ENCODE results near the gene HTRA3. TPM values are rescaled to one million over a fixed set of nuclear protein-coding genes. Genes with fewer than 3 reads are reported as not detected.

HTRA3 gene
- total and polyA plus RNA-seq, 2 of the 8 experiments (the other 6 are each of a cell fraction or from before 2014, with no cell fraction given) = 3.2 to 5.8 TPM

DNA sequence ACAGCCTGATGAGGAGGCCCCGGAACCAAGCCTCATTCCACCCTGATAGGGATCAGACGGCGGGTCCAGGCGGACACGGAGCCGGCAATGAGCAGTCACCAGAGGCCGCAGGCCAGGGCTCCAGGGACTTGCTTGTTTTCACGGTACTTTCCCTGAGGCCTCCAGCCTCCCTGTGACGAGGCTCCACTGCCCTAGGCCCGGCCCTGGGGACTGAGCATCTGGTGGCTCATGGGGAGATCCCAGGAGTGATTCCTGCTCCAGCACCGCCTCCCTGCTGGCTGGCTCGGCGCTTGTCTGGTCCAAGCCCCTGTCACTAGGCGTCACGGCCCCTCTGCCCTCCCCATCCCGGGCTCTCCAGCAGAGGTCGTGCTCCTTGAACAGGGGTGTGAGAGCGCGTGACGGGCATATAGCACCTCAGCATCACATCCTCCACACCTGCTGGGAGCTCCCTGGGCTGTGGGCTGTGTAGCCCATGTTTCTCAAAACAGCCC is 14.1 kb downstream of the HTRA3 start:
- Histone ChIP-seq H2AFZ (ENCODE audit: low read length) (no peak overlapping the region), H3K27me3 (replicated peaks in 1 of 4; ENCODE audit: control insufficient read depth in 3 of 4, extremely low read depth in 1 of 4, insufficient read depth in 3 of 4, low read length in 3 of 4) (no peaks in the 10 kb centered on the region), H3K4me2 (ENCODE audit: insufficient read depth in 1 of 2, low read depth in 2 of 2, low read length in 2 of 2) (no peak overlapping the region), H4K91ac (replicated peaks; ENCODE audit: insufficient read length, low read length) (no peak overlapping the region), H4K20me1 (replicated peaks in 1 of 2; ENCODE audit: control insufficient read depth in 1 of 2, insufficient read depth in 2 of 2, low read length in 2 of 2) (peaks cover 0 to 1% of the 10 kb centered on the region in 2 experiments), H2BK20ac (ENCODE audit: low read length) (no peak overlapping the region), H3K4ac (replicated peaks; ENCODE audit: insufficient read length, low read depth, low read length) (no peak overlapping the region), H3K36me3 (ENCODE audit: control insufficient read depth in 2 of 4, insufficient read depth in 4 of 4, low read length in 3 of 4) (no peaks in the 10 kb centered on the region), H3K9ac (replicated peaks in 1 of 4; ENCODE audit: extremely low read depth in 1 of 4, low read depth in 3 of 4, low read length in 3 of 4) (no peak overlapping the region), H2BK5ac (ENCODE audit: low read depth, low read length) (no peak overlapping the region), H4K8ac (ENCODE audit: extremely low read depth, insufficient read depth, low read length) (no peak overlapping the region; the same call in 1 of the 2 replicates), H3K18ac (ENCODE audit: extremely low read depth, low read length) (no peak overlapping the region), H3K79me1 (ENCODE audit: low read depth, low read length) (no peaks in the 10 kb centered on the region), H3K14ac (ENCODE audit: insufficient read length) (no peak overlapping the region), H2BK12ac (ENCODE audit: low read depth, low read length) (no peak overlapping the region), H2AK5ac (ENCODE audit: low read depth, low read length) (no peak overlapping the region), H3K56ac (replicated peaks; ENCODE audit: insufficient read length, low read depth, low read length) (no peak overlapping the region), H2BK15ac (ENCODE audit: low read length) (no peak overlapping the region), H2BK120ac (replicated peaks; ENCODE audit: low read depth, low read length) (no peak overlapping the region), H4K5ac (ENCODE audit: insufficient read length, low read depth, low read length) (no peak overlapping the region), H3K9me3 (ENCODE audit: insufficient read depth in 2 of 2, low read depth in 1 of 2, low read length in 1 of 2) (no peaks in the 10 kb centered on the region), H3K4me1 (replicated peaks in 1 of 4; ENCODE audit: control insufficient read depth in 3 of 4, insufficient read depth in 4 of 4, low read length in 3 of 4) (no peaks in the 10 kb centered on the region), H3K4me3 (ENCODE audit: extremely low read depth in 1 of 4, insufficient read depth in 2 of 4, low read depth in 3 of 4, low read length in 4 of 4) (no peak overlapping the region), H3K27ac (ENCODE audit: low read depth, low read length) (no peak overlapping the region), H3K23me2 (ENCODE audit: low read depth, low read length) (no peaks in the 10 kb centered on the region), H3K23ac (ENCODE audit: insufficient read length) (no peak overlapping the region), H3K79me2 (ENCODE audit: control insufficient read depth in 1 of 2, insufficient read depth in 2 of 2, low read length in 2 of 2) (no peaks in the 10 kb centered on the region)
- no peak for TF ChIP-seq ZNF274 (IDR thresholded peaks at IDR 0.05; ENCODE audit: borderline replicate concordance, extremely low read depth, low read length)
- TF ChIP-seq RAD21 (IDR thresholded peaks at IDR 0.05 in 1 of 2, conservative IDR thresholded peaks at IDR 0.05 in 1 of 2; ENCODE audit: low read depth in 2 of 2, low read length in 2 of 2) = peak in 1 of 2 experiments; percentile 31; a peak in 1 of 4 replicates
- TF ChIP-seq CTCF (IDR thresholded peaks at IDR 0.05; ENCODE audit: control extremely low read depth in 1 of 3, insufficient read depth in 1 of 3, low read depth in 1 of 3, low read length in 3 of 3) = peak in 2 of 3 experiments; percentile 33; a peak in 3 of 4 replicates
- DNase-seq (ENCODE audit: low read depth in 1 of 2, low spot score in 2 of 2) (no peak), FAIRE-seq (no peak)
- WGBS, 2 experiments (ENCODE audit: extremely low coverage in 1 of 2, insufficient coverage in 1 of 2, insufficient read length in 1 of 2, insufficient replicate concordance in 2 of 2, low coverage in 1 of 2, low lambda C conversion rate in 2 of 2, missing lambda C conversion rate in 1 of 2) = 77% methylated on average over 20 of the region's 20 CpGs; no CpG with 5 or more reads in 1 of the 2 experiments
- ChIA-PET POLR2A (ENCODE audit: partially characterized antibody) (no interaction called here), CTCF (ENCODE audit: partially characterized antibody) (interaction anchor here (0.6 to 1.2 kb wide), 4 partner anchors 9 to 119 kb away, joined by 3 read pairs; no protein-coding TSS in a partner anchor)

All from H1 (cell line).